Activated CD4-positive, alpha-beta T cell treated with anti-CD3 and anti-CD28 coated beads for 1 hour (primary cell): ENCODE data around the gene MORF4L2.

Experiments
- DNase-seq: peaks from one replicate; pipeline ENCODE4 v3.0.0-alpha.2; 2020

The MORF4L2 gene

DNA sequence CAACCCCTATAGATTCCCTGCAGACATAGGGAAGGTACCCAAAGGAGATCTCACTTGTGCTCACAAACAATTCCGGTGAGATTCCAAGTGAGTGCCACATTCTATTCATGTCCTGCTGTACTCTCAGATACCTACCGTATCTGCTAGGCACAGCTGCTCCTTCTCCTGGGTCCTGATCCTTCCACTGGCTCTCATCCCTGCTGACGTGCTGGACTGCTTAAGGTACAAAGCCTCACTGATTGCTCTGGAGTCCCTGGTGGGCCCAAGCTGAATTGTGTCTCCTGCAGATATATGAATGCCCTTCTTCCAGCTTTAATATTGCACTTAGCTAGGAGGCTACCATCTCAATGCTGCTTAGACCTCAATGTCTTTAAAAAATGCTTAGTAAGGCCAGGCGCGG, 55.4 kb downstream of the MORF4L2 start:
- no peak for DNase-seq

DNA sequence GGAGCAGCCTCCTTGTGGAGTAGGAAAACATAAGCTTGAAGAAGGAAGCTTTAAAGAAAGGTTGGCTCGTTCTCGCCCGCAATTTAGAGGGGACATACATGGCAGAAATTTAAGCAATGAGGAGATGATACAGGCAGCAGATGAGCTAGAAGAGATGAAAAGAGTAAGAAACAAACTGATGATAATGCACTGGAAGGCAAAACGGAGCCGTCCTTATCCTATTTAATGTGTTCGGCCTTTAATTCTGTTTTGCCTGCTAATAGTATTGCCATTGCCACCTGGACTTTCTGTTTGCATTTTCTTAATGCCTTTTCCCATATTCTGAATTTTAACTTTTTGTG, 56.4 kb downstream of the MORF4L2 start:
- no peak for DNase-seq

DNA sequence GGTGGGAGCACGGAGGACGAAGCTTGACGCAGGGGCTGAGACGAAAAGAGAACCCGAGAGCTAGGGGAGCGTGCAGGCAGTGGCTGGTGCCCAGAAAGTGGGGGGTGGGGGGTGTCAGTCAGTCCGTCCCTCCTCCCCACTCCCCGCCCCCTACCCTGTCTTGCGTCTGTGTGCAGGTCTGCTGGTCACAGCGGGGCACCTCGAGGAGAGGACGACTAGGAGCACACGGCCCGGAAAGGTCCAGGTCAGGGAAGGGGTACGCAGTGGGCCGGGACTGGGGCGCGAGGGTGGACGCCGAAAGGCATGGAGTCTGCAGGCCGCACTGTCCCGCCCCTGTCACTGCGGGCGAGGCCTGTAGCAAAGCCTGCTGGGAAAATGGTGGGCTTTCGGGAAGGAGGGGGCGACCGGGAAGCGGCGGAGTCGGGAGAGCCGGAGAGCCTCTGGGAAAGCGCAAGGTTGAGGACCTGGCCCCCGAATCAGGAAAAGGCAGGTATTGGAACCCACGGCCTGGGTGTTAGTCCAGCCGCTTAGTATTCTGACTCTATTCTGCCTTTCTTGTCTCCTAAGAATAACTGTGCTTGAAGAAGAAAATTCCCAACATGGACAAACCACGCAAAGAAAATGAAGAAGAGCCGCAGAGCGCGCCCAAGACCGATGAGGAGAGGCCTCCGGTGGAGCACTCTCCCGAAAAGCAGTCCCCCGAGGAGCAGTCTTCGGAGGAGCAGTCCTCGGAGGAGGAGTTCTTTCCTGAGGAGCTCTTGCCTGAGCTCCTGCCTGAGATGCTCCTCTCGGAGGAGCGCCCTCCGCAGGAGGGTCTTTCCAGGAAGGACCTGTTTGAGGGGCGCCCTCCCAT, 57.0 kb downstream of the MORF4L2 start:
- DNase-seq, result no peak

DNA sequence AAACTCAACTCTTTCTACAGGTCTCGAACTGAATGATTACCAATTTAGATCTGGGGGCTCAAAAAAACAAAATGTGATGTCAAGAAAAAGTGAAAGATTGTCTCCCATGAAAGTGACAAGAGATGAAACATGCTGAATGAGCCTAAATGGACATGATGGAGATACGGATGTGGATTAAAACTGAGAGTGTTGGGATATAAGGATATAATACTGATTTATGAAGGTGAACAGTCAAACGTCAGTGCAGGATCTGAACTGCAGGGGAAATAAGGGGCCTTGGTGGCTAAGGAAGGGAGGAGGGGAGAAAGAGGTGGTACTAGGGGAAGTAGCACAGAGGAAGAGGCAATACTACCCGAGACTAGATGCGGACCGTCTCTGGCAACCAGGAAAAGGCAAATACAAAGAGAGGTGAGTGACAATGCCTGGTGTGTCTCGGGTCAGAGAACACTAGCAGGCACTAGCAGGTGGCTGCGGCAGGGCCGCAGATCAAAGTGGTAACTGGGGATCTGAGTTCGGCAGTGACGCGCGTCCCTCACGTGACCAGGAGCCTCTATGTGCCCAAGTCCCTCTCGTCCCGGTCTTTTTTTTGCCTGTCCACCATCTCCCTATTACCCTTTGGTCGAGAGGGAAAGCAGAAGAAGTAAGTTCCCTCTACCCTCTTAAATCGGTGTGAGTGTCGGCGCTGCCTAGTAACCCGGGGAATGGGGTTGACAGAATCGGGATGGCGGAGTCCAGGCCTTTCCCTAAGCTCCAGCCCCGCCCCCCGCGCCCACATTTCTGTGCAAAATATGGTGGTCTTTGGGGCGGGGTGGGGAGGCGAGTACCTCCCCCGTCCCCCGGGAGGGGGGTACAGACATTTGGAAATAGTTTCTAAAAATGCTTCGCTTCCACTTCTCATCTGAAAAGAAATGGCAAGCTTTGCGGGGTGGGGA, 57.8 kb downstream of the MORF4L2 start, which contains the start of gene TCEAL1:
Gene TCEAL1 (plus strand): TSS at position 590 of the 932 bp plus-strand sequence. CDS start 942 bp downstream, outside the sequence.
- no peak for DNase-seq

DNA sequence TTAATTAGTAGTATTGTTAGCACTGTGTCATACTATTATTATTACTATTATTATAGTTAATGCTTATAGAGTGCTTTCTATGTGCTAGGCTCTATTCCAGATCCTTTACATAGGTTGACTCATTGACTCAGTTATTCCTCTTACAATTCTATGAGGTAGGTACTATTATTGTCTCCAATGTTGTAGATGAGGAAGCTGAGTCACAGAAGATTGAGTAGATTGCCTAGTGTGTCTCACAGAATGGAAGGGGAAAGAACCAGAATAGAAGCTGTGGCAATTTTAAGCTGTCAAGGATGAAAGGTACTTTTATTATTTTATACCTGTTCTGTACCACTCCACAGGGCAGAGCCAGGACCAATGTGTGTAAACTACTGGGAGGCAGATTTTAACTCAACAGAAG, 59.6 kb downstream of the MORF4L2 start:
- DNase-seq, result no peak
